K562 (cell line): ENCODE results near the gene P3H1. TPM values are rescaled to one million over a fixed set of nuclear protein-coding genes. Genes with fewer than 3 reads are reported as not detected.

ENCODE experiments used
- BCL6 ChIP-seq: fragments of 250-450 bp; sonication (Bioruptor Pico); IDR thresholded peaks from 2 replicates; pipeline ENCODE4 v1.4.0; 2020
- CTCF ChIP-seq, 3 experiments: IDR thresholded peaks in 2 of 3; conservative IDR thresholded peaks in 1 of 3; 2 replicates each; pipeline ENCODE4 v1.5.1; 2011 to 2012; ENCODE audit warnings: low read length in 3 of 3, mild to moderate bottlenecking in 3 of 3, control low read depth in 2 of 3, improper control_type of control experiment in 1 of 3, inconsistent platforms in 1 of 3, low read depth in 1 of 3, mixed read lengths in 1 of 3, moderate library complexity in 1 of 3; ENCODE audit not compliant: insufficient read depth in 2 of 3
- E2F4 ChIP-seq: sonication (generic); formaldehyde crosslinking; IDR thresholded peaks from 2 replicates; pipeline ENCODE4 v1.8.0; 2022; ENCODE audit warnings: mild to moderate bottlenecking, low read depth, missing genetic modification reagents
- E2F6 ChIP-seq, 2 experiments: IDR thresholded peaks; 2 replicates each; pipeline ENCODE4 v1.6.1; 2011; ENCODE audit warnings: borderline replicate concordance in 1 of 2, control low read depth in 1 of 2, low read depth in 1 of 2, low read length in 1 of 2, mild to moderate bottlenecking in 1 of 2, mixed read lengths in 1 of 2, moderate library complexity in 1 of 2; ENCODE audit not compliant: insufficient read depth in 1 of 2, insufficient read length in 1 of 2, poor library complexity in 1 of 2, severe bottlenecking in 1 of 2; ENCODE audit errors: extremely low read depth in 1 of 2
- ELF2 ChIP-seq: fragments of 250-450 bp; sonication (Bioruptor Pico); IDR thresholded peaks from 2 replicates; pipeline ENCODE4 v1.5.0; 2021; ENCODE audit warnings: mild to moderate bottlenecking
- ETV1 ChIP-seq: fragments of 450-650 bp; conservative IDR thresholded peaks from 2 replicates; pipeline ENCODE4 v1.6.1; 2016; ENCODE audit warnings: missing genetic modification characterization, control low read depth, low read depth, missing compliant biosample characterization
- HNRNPLL ChIP-seq: fragments of 200-400 bp; formaldehyde crosslinking; IDR thresholded peaks from 2 replicates; pipeline ENCODE4 v1.6.1; 2017; ENCODE audit warnings: low read length, low read depth, mild to moderate bottlenecking; ENCODE audit not compliant: poor library complexity, severe bottlenecking
- MCM5 ChIP-seq: fragments of 450-650 bp; IDR thresholded peaks from 2 replicates; pipeline ENCODE4 v1.6.1; 2016; ENCODE audit warnings: low read depth
- PHB ChIP-seq: fragments of 250-450 bp; sonication (Bioruptor Pico); IDR thresholded peaks from 2 replicates; pipeline ENCODE4 v1.5.0; 2021
- POU5F1 ChIP-seq: fragments of 150-350 bp; IDR thresholded peaks from 2 replicates; pipeline ENCODE4 v1.6.1; 2014; ENCODE audit warnings: borderline replicate concordance, low read length, low read depth, mild to moderate bottlenecking; ENCODE audit not compliant: partially characterized antibody
- RAD21 ChIP-seq, 2 experiments: fragments of 250-450 bp in 1 of 2; fragments of 450-650 bp in 1 of 2; sonication (Bioruptor Pico) in 1 of 2; formaldehyde crosslinking in 1 of 2; IDR thresholded peaks in 1 of 2; conservative IDR thresholded peaks in 1 of 2; 2 replicates each; pipeline versions ENCODE4 v1.4.0 to v1.8.0; 2020 to 2022; ENCODE audit warnings: mild to moderate bottlenecking in 2 of 2, moderate library complexity in 1 of 2
- SIX5 ChIP-seq, 2 experiments: IDR thresholded peaks; 2 replicates each; pipeline ENCODE4 v1.6.1; 2011; ENCODE audit warnings: low read length in 2 of 2, borderline replicate concordance in 1 of 2, low read depth in 1 of 2, mild to moderate bottlenecking in 1 of 2, moderate library complexity in 1 of 2; ENCODE audit not compliant: insufficient read depth in 1 of 2
- SMAD2 ChIP-seq: fragments of 150-350 bp; IDR thresholded peaks from 2 replicates; pipeline ENCODE4 v1.6.1; 2014; ENCODE audit warnings: low read depth, mild to moderate bottlenecking, low read length
- SOX6 ChIP-seq: fragments of 450-650 bp; IDR thresholded peaks from 2 replicates; pipeline ENCODE4 v1.6.1; 2014; ENCODE audit warnings: mild to moderate bottlenecking
- TAF9B ChIP-seq: fragments of 450-650 bp; IDR thresholded peaks from 2 replicates; pipeline ENCODE4 v1.6.1; 2018; ENCODE audit warnings: mild to moderate bottlenecking; ENCODE audit not compliant: partially characterized antibody
- ZFP91 ChIP-seq: sonication (generic); formaldehyde crosslinking; IDR thresholded peaks from 2 replicates; pipeline ENCODE4 v1.8.0; 2022; ENCODE audit warnings: mild to moderate bottlenecking, missing genetic modification reagents
- ZNF134 ChIP-seq: fragments of 250-450 bp; sonication (Bioruptor Pico); conservative IDR thresholded peaks from 2 replicates; pipeline ENCODE4 v1.4.0; 2020
- ZNF274 ChIP-seq: IDR thresholded peaks from 2 replicates; pipeline ENCODE4 v1.6.1; 2011; ENCODE audit warnings: low read depth, mild to moderate bottlenecking, low read length, moderate library complexity, borderline replicate concordance
- ZNF589 ChIP-seq: fragments of 200-800 bp; sonication (Bioruptor generic); IDR thresholded peaks from 2 replicates; pipeline ENCODE4 v1.6.1; 2016; ENCODE audit warnings: low read depth, missing genetic modification characterization, missing compliant biosample characterization
- polyA plus RNA-seq, 8 experiments: library from polyadenylated mRNA; depleted of rRNA in 4 of 8; stranded (reverse) in 5 of 8; unstranded in 3 of 8; fragments of >200 nt; fragmentation: Nextera tagmentation in 2 of 8; fragmentation: Illumina TruSeq in 1 of 8; extraction: Ambion mirVana in 2 of 8; extraction: Trizol in 1 of 8; gene quantifications; 2 replicates each; pipeline versions ENCODE4 v1.2.1 to v1.2.3, GENCODE V29; 2011 to 2014; ENCODE audit warnings: inconsistent platforms in 1 of 8, missing spikeins in 1 of 8
- total RNA-seq, 7 experiments: library from RNA; depleted of rRNA in 6 of 7; stranded (reverse); fragments of >200 nt in 6 of 7; fragmentation: Illumina TruSeq in 2 of 7; extraction: Trizol in 2 of 7; gene quantifications; 2 replicates each; pipeline versions ENCODE4 v1.2.1 to v1.2.3, GENCODE V29; 2011 to 2021; ENCODE audit warnings: low replicate concordance in 1 of 7

Gene P3H1
- total and polyA plus RNA-seq, 9 of the 15 experiments (the other 6 are each of a cell fraction or from before 2014, with no cell fraction given) = 1.7 to 81.7 (median 45.7) TPM

- no peak for TF ChIP-seq E2F4 (CRISPR knock-in tag)
- no peak for TF ChIP-seq ZNF274
- no peak for TF ChIP-seq POU5F1
- no peak for TF ChIP-seq MCM5
- TF ChIP-seq E2F6 (IDR thresholded peaks at IDR 0.05; ENCODE audit: borderline replicate concordance in 1 of 2, extremely low read depth in 1 of 2, insufficient read depth in 1 of 2, insufficient read length in 1 of 2, low read depth in 1 of 2, low read length in 1 of 2, poor library complexity in 1 of 2, severe bottlenecking in 1 of 2) = no peak
- TF ChIP-seq ETV1 (tag) = no peak
- no peak for TF ChIP-seq SOX6
- TF ChIP-seq ZNF589 (CRISPR knock-in tag) = no peak
- TF ChIP-seq ZFP91 = no peak
- no peak for TF ChIP-seq BCL6 (CRISPR knock-in tag)
- no peak for TF ChIP-seq ELF2 (CRISPR knock-in tag)
- TF ChIP-seq HNRNPLL = no peak
- TF ChIP-seq TAF9B = no peak
- no peak for TF ChIP-seq ZNF134 (CRISPR knock-in tag)
- TF ChIP-seq SMAD2 = no peak
- peak in 1 of 2 experiments; percentile 88; a peak in 2 of 4 replicates for TF ChIP-seq RAD21 (CRISPR knock-in tag; conservative IDR thresholded peaks at IDR 0.05 in 1 of 2, IDR thresholded peaks at IDR 0.05 in 1 of 2)
- no peak for TF ChIP-seq SIX5 (IDR thresholded peaks at IDR 0.05; ENCODE audit: borderline replicate concordance in 1 of 2, insufficient read depth in 1 of 2, low read depth in 1 of 2, low read length in 2 of 2)
- TF ChIP-seq CTCF (IDR thresholded peaks at IDR 0.05 in 2 of 3, conservative IDR thresholded peaks at IDR 0.05 in 1 of 3; ENCODE audit: insufficient read depth in 2 of 3, low read depth in 1 of 3, low read length in 3 of 3) = peak; percentile 59 to 69 (median 65); a peak in 5 of 6 replicates
- TF ChIP-seq PHB (CRISPR knock-in tag) = no peak
These were observed 35.8 kb downstream of the P3H1 start (continued) for GRCh38 chr1:42730988-42731387.
